DOHH2 (cell line): ENCODE results near the gene USH2A.

ENCODE experiments used
- H3F3A ChIP-seq: fragments of 200-600 bp; sonication (generic), shearing (Covaris generic); 2 replicates; pipeline ENCODE4 v1.6.0; 2016; ENCODE audit warnings: antibody characterized with exemption, mild to moderate bottlenecking; ENCODE audit not compliant: control insufficient read depth, insufficient read depth
- H3K27ac ChIP-seq: fragments of 200-600 bp; sonication (generic); 2 replicates; pipeline ENCODE4 v1.5.1; 2014; ENCODE audit warnings: low read depth, mild to moderate bottlenecking, low read length, moderate library complexity
- H3K27me3 ChIP-seq: fragments of 200-600 bp; sonication (generic); 2 replicates; pipeline ENCODE4 v1.6.1; 2014; ENCODE audit warnings: mild to moderate bottlenecking, low read length, mixed read lengths; ENCODE audit not compliant: control insufficient read depth
- H3K36me3 ChIP-seq: fragments of 200-600 bp; sonication (generic); 2 replicates; pipeline ENCODE4 v1.6.1; 2014; ENCODE audit warnings: mild to moderate bottlenecking, low read length, moderate library complexity, mixed read lengths; ENCODE audit not compliant: control insufficient read depth
- H3K4me1 ChIP-seq: fragments of 200-600 bp; sonication (generic); 2 replicates; pipeline ENCODE4 v1.6.1; 2014; ENCODE audit warnings: mild to moderate bottlenecking, low read length, mixed read lengths; ENCODE audit not compliant: control insufficient read depth
- H3K4me2 ChIP-seq: fragments of 200-600 bp; sonication (generic); 2 replicates; pipeline ENCODE4 v1.6.0; 2014; ENCODE audit warnings: mild to moderate bottlenecking, low read length, moderate library complexity
- H3K4me3 ChIP-seq: fragments of 200-600 bp; sonication (generic); 2 replicates; pipeline ENCODE4 v1.5.1; 2014; ENCODE audit warnings: mild to moderate bottlenecking, low read length, mixed read lengths
- H3K79me2 ChIP-seq: fragments of 200-600 bp; sonication (generic); 2 replicates; pipeline ENCODE4 v1.6.1; 2014; ENCODE audit warnings: mild to moderate bottlenecking, low read length, mixed read lengths; ENCODE audit not compliant: control insufficient read depth
- H3K9me2 ChIP-seq: fragments of 200-600 bp; sonication (generic); replicated peaks from 2 replicates; pipeline ENCODE4 v1.6.1; 2014; ENCODE audit warnings: mild to moderate bottlenecking, low read length, mixed read lengths; ENCODE audit not compliant: control insufficient read depth
- H3K9me3 ChIP-seq: fragments of 200-600 bp; sonication (generic); 2 replicates; pipeline ENCODE4 v1.6.1; 2014; ENCODE audit warnings: antibody characterized with exemption, low read length, mixed read lengths; ENCODE audit not compliant: control insufficient read depth, insufficient read depth
- H4K20me1 ChIP-seq: fragments of 200-600 bp; sonication (generic); 2 replicates; pipeline ENCODE4 v1.6.0; 2014; ENCODE audit warnings: low read depth, mild to moderate bottlenecking, antibody characterized with exemption, low read length, moderate library complexity; ENCODE audit not compliant: control insufficient read depth, insufficient read depth
- CTCF ChIP-seq: fragments of 200-600 bp; sonication (generic); IDR thresholded peaks from one replicate; pipeline ENCODE4 v1.5.1; 2014; ENCODE audit warnings: antibody characterized with exemption, mild to moderate bottlenecking, low read depth, low read length; ENCODE audit not compliant: poor library complexity, severe bottlenecking
- EZH2phosphoT487 ChIP-seq: fragments of 200-600 bp; sonication (generic); IDR thresholded peaks from 2 replicates; pipeline ENCODE4 v1.6.1; 2017; ENCODE audit warnings: borderline replicate concordance, mild to moderate bottlenecking, antibody characterized with exemption, low read length, moderate library complexity, mixed read lengths

USH2A gene

GRCh38 chr1:216420746-216421145 lies 2.5 kb downstream of the USH2A start:
- H3K27ac ChIP-seq, result no peak overlapping the region
- no peaks in the 10 kb centered on the region for H3F3A ChIP-seq
- H3K9me2 ChIP-seq, result no peaks in the 10 kb centered on the region
- no peak overlapping the region for H3K4me2 ChIP-seq
- no peaks in the 10 kb centered on the region for H4K20me1 ChIP-seq
- no peaks in the 10 kb centered on the region for H3K27me3 ChIP-seq
- H3K79me2 ChIP-seq, result no peaks in the 10 kb centered on the region
- H3K9me3 ChIP-seq, result no peaks in the 10 kb centered on the region
- TF ChIP-seq EZH2phosphoT487 (no peak), CTCF (no peak)
- no peaks in the 10 kb centered on the region for H3K36me3 ChIP-seq
- H3K4me1 ChIP-seq, result no peaks in the 10 kb centered on the region
- no peak overlapping the region for H3K4me3 ChIP-seq

GRCh38 chr1:216420263-216420662 lies 3.0 kb downstream of the USH2A start:
- H3K79me2 ChIP-seq, result no peaks in the 10 kb centered on the region
- H3K4me2 ChIP-seq, result no peak overlapping the region
- no peaks in the 10 kb centered on the region for H3K9me2 ChIP-seq
- no peaks in the 10 kb centered on the region for H3K4me1 ChIP-seq
- H3K27ac ChIP-seq, result no peak overlapping the region
- TF ChIP-seq EZH2phosphoT487 (no peak), CTCF (no peak)
- H3K27me3 ChIP-seq, result no peaks in the 10 kb centered on the region
- H3K36me3 ChIP-seq, result no peaks in the 10 kb centered on the region
- no peaks in the 10 kb centered on the region for H3F3A ChIP-seq
- H3K9me3 ChIP-seq, result no peaks in the 10 kb centered on the region
- H3K4me3 ChIP-seq, result no peak overlapping the region
- H4K20me1 ChIP-seq, result no peaks in the 10 kb centered on the region

- Histone ChIP-seq H3K27ac (no peak overlapping the region), H3K4me1 (no peaks in the 10 kb centered on the region), H3K4me3 (no peak overlapping the region), H3K9me2 (no peaks in the 10 kb centered on the region), H3K79me2 (no peaks in the 10 kb centered on the region), H4K20me1 (no peaks in the 10 kb centered on the region), H3K27me3 (no peaks in the 10 kb centered on the region), H3F3A (no peaks in the 10 kb centered on the region), H3K9me3 (no peaks in the 10 kb centered on the region), H3K36me3 (no peaks in the 10 kb centered on the region), H3K4me2 (no peak overlapping the region)
- TF ChIP-seq CTCF, result no peak
- no peak for TF ChIP-seq EZH2phosphoT487
Measured at GRCh38 chr1:216416488-216416887, 6.8 kb downstream of the USH2A start.

- H3K27me3 ChIP-seq, result no peaks in the 10 kb centered on the region
- H3K79me2 ChIP-seq, result no peaks in the 10 kb centered on the region
- no peaks in the 10 kb centered on the region for H3F3A ChIP-seq
- H3K9me2 ChIP-seq, result no peaks in the 10 kb centered on the region
- H3K27ac ChIP-seq, result no peak overlapping the region
- H3K36me3 ChIP-seq, result no peaks in the 10 kb centered on the region
- H3K4me3 ChIP-seq, result no peak overlapping the region
- H3K4me1 ChIP-seq, result no peaks in the 10 kb centered on the region
- no peaks in the 10 kb centered on the region for H3K9me3 ChIP-seq
- no peak for TF ChIP-seq EZH2phosphoT487
- no peak for TF ChIP-seq CTCF
- H4K20me1 ChIP-seq, result no peaks in the 10 kb centered on the region
- no peak overlapping the region for H3K4me2 ChIP-seq
Measured at GRCh38 chr1:216410026-216410425, 13.2 kb downstream of the USH2A start.
